Measurements from ENCODE around the gene TSBP1.

The TSBP1 gene

DNA sequence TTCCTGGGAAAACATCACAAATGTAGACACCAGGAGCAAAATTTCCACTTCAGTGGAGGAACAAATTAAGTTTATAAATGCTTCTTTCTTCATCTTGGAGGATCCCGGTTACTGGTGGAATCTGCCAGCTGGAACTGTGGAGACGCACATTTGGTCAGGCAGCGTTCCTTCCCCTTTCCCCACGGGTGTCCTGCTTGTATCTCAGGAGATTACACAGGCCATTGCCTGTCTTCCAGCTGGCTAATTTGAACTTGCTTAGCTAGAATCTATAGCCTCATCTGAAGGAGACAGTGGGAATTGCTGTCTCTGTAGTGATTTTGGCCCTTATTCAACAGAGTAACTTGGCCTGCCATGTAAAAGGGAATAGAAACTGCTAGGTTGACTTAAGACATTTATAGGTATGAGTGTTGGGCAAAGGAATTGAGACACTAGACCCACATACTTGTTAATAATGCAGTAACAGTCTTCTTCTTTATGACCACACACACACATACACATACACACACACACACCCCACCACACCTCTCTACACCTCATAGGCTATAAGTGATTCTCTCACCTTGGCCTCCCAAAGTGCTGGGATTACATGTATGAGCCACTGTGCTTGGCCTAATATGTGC lies 34.4 kb downstream of the TSBP1 start:
- no peak overlapping the region for H3K9ac ChIP-seq (ENCODE audit: low read depth, low read length)
- H4K20me1 ChIP-seq (ENCODE audit: insufficient read depth, low read length), result no peaks in the 10 kb centered on the region
- H3K36me3 ChIP-seq (ENCODE audit: insufficient read depth, low read length), result no peaks in the 10 kb centered on the region
- no peaks in the 10 kb centered on the region for H3K79me2 ChIP-seq (ENCODE audit: insufficient read depth, low read length)
- H2AFZ ChIP-seq (ENCODE audit: low read depth, low read length), result no peak overlapping the region
- no peaks in the 10 kb centered on the region for H3K4me1 ChIP-seq (ENCODE audit: insufficient read depth, low read length)
- no peak overlapping the region for H3K4me2 ChIP-seq (ENCODE audit: insufficient read depth, low read length)
- TF ChIP-seq EZH2 (IDR thresholded peaks at IDR 0.05; ENCODE audit: borderline replicate concordance, low read depth, low read length, severe bottlenecking), result no peak
- TF ChIP-seq, protein P1, sequence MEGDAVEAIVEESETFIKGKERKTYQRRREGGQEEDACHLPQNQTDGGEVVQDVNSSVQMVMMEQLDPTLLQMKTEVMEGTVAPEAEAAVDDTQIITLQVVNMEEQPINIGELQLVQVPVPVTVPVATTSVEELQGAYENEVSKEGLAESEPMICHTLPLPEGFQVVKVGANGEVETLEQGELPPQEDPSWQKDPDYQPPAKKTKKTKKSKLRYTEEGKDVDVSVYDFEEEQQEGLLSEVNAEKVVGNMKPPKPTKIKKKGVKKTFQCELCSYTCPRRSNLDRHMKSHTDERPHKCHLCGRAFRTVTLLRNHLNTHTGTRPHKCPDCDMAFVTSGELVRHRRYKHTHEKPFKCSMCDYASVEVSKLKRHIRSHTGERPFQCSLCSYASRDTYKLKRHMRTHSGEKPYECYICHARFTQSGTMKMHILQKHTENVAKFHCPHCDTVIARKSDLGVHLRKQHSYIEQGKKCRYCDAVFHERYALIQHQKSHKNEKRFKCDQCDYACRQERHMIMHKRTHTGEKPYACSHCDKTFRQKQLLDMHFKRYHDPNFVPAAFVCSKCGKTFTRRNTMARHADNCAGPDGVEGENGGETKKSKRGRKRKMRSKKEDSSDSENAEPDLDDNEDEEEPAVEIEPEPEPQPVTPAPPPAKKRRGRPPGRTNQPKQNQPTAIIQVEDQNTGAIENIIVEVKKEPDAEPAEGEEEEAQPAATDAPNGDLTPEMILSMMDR (IDR thresholded peaks at IDR 0.05; ENCODE audit: borderline replicate concordance, extremely low read depth, low read length, poor library complexity, severe bottlenecking), result no peak
- H3K27ac ChIP-seq (ENCODE audit: low read length), result no peak overlapping the region
- DNase-seq (no peak), ATAC-seq (ENCODE audit: insufficient read depth, low read depth) (no peak)
- no peaks in the 10 kb centered on the region for H3K9me3 ChIP-seq (ENCODE audit: insufficient read depth, low read length, severe bottlenecking)
- peaks cover 63% of the 10 kb centered on the region for H3K27me3 ChIP-seq (ENCODE audit: insufficient read depth, low read length, poor library complexity)
- H3K4me3 ChIP-seq (ENCODE audit: low read depth in 1 of 2, low read length in 2 of 2), result no peak overlapping the region

- ATAC-seq (ENCODE audit: insufficient read depth, low read depth) (no peak), DNase-seq (no peak)
- Histone ChIP-seq H2AFZ (ENCODE audit: low read depth, low read length) (no peak overlapping the region), H3K27me3 (ENCODE audit: insufficient read depth, low read length, poor library complexity) (peaks cover 31% of the 10 kb centered on the region), H3K4me3 (ENCODE audit: low read depth in 1 of 2, low read length in 2 of 2) (no peak overlapping the region), H4K20me1 (ENCODE audit: insufficient read depth, low read length) (no peaks in the 10 kb centered on the region), H3K36me3 (ENCODE audit: insufficient read depth, low read length) (no peaks in the 10 kb centered on the region), H3K4me2 (ENCODE audit: insufficient read depth, low read length) (no peak overlapping the region), H3K27ac (ENCODE audit: low read length) (no peak overlapping the region), H3K9me3 (ENCODE audit: insufficient read depth, low read length, severe bottlenecking) (no peaks in the 10 kb centered on the region), H3K4me1 (ENCODE audit: insufficient read depth, low read length) (no peaks in the 10 kb centered on the region), H3K79me2 (ENCODE audit: insufficient read depth, low read length) (no peaks in the 10 kb centered on the region), H3K9ac (ENCODE audit: low read depth, low read length) (no peak overlapping the region)
- TF ChIP-seq, protein P1 (IDR thresholded peaks at IDR 0.05; ENCODE audit: borderline replicate concordance, extremely low read depth, low read length, poor library complexity, severe bottlenecking), result no peak
- no peak for TF ChIP-seq EZH2 (IDR thresholded peaks at IDR 0.05; ENCODE audit: borderline replicate concordance, low read depth, low read length, severe bottlenecking)
Measured at GRCh38 chr6:32332433-32332832, 39.3 kb downstream of the TSBP1 start.

DNA sequence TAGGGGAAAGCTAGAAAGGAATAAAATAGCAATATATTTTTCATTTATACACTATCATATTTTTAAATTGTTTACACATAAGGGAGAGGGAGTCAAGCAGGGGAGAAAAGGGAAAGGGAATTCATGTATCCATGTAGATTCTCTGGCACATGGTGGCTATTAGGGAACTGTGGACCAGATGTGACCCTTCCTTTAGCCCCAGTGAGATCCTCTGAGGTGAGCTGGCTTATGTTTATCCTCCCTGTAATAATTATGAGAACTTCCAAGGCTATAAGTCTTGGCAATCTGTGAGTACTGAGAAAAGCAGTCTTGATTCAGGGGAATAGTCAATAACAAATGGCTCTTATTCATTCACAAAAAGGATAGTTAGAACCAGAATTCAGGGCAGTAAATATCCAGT lies 42.6 kb downstream of the TSBP1 start:
- H3K9me3 ChIP-seq (ENCODE audit: insufficient read depth, low read length, severe bottlenecking), result no peaks in the 10 kb centered on the region
- TF ChIP-seq EZH2 (IDR thresholded peaks at IDR 0.05; ENCODE audit: borderline replicate concordance, low read depth, low read length, severe bottlenecking), result no peak
- TF ChIP-seq, protein P1 (IDR thresholded peaks at IDR 0.05; ENCODE audit: borderline replicate concordance, extremely low read depth, low read length, poor library complexity, severe bottlenecking), result no peak
- no peak overlapping the region for H2AFZ ChIP-seq (ENCODE audit: low read depth, low read length)
- H3K9ac ChIP-seq (ENCODE audit: low read depth, low read length), result no peak overlapping the region
- H3K27me3 ChIP-seq (ENCODE audit: insufficient read depth, low read length, poor library complexity), result peaks cover 14% of the 10 kb centered on the region
- no peak overlapping the region for H3K4me3 ChIP-seq (ENCODE audit: low read depth in 1 of 2, low read length in 2 of 2)
- no peak overlapping the region for H3K27ac ChIP-seq (ENCODE audit: low read length)
- H3K36me3 ChIP-seq (ENCODE audit: insufficient read depth, low read length), result no peaks in the 10 kb centered on the region
- no peaks in the 10 kb centered on the region for H3K4me1 ChIP-seq (ENCODE audit: insufficient read depth, low read length)
- ATAC-seq (ENCODE audit: insufficient read depth, low read depth) (no peak), DNase-seq (no peak)
- no peaks in the 10 kb centered on the region for H4K20me1 ChIP-seq (ENCODE audit: insufficient read depth, low read length)
- H3K79me2 ChIP-seq (ENCODE audit: insufficient read depth, low read length), result no peaks in the 10 kb centered on the region
- no peak overlapping the region for H3K4me2 ChIP-seq (ENCODE audit: insufficient read depth, low read length)
